NB4 (cell line): ENCODE data around the gene POLRMT.

Experiments
- POLR2A ChIP-seq: IDR thresholded peaks from 2 replicates; pipeline ENCODE4 v1.6.1; 2011; ENCODE audit warnings: mild to moderate bottlenecking; ENCODE audit not compliant: insufficient read length; ENCODE audit errors: extremely low read depth
- TF ChIP-seq, protein P1 (sequence below): IDR thresholded peaks from one replicate; pipeline ENCODE4 v1.5.1; 2012; ENCODE audit warnings: low read depth, low read length

DNA sequence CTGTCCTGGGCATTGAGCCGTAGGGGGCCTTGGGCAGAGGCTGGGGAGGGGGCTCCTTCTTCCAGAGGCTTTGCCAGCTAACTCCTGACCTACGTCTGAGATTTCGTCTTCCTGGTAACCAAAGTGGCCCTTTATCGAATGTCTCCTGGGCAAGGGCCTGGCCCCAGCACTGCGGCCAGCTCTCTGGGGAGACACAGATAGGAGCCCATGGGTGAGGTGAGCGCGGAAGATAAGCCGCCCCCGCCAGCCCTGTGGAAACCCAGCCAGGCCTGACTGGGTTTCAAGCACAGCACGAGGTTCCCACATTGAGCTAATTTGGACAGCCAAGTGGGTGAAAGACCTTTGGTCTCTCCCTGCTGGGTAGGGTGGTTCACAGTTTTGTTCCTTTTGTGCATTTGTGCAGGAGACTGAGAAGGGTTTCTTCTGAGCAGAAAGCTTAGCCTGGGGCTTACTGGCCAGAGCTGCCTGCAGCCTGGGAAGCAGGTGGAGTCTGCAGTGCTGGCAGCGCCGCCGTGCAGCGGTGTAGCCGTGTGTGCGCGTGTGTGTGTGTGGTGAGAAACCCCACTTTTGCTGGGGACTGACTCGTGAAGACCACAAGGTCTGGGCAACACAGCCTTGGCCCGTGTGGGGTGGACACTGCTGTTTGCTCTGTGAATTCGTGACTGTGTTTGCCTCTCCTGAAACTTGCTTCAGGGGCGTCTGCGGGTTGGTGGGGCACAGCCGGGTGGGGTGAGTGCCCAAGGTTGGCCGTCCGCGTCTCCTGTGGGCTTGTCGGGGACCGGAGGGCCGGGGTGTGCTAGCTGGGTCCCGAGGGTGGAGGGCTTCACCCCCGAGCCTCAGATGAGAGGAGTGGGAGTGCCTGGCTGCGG, 58.4 kb downstream of the POLRMT start:
- TF ChIP-seq, protein P1, sequence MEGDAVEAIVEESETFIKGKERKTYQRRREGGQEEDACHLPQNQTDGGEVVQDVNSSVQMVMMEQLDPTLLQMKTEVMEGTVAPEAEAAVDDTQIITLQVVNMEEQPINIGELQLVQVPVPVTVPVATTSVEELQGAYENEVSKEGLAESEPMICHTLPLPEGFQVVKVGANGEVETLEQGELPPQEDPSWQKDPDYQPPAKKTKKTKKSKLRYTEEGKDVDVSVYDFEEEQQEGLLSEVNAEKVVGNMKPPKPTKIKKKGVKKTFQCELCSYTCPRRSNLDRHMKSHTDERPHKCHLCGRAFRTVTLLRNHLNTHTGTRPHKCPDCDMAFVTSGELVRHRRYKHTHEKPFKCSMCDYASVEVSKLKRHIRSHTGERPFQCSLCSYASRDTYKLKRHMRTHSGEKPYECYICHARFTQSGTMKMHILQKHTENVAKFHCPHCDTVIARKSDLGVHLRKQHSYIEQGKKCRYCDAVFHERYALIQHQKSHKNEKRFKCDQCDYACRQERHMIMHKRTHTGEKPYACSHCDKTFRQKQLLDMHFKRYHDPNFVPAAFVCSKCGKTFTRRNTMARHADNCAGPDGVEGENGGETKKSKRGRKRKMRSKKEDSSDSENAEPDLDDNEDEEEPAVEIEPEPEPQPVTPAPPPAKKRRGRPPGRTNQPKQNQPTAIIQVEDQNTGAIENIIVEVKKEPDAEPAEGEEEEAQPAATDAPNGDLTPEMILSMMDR, result no peak
- TF ChIP-seq POLR2A, result no peak
